ENCODE data around the gene MARCHF10. TPM values are rescaled to one million over a fixed set of nuclear protein-coding genes. Genes with fewer than 3 reads are reported as not detected.

The MARCHF10 gene
- total RNA-seq, 1 donor from 2014 or later = 0.25 TPM

- Histone ChIP-seq H3K4me3 (no peak overlapping the region), H3K9me3 (no peaks in the 10 kb centered on the region), H3K36me3 (peaks cover 0 to 20% of the 10 kb centered on the region in 2 donors), H3K27ac (no peak overlapping the region), H3K4me1 (peaks cover 16% of the 10 kb centered on the region), H3K27me3 (no peaks in the 10 kb centered on the region)
- intact Hi-C loops (cut with DNase I) = no loop called here
- DNase-seq (ENCODE audit: extremely low spot score in 2 of 2) = peak in 1 of 2 donors; percentile 85
- TF ChIP-seq CTCF (IDR thresholded peaks at IDR 0.05) = no peak
- TF ChIP-seq POLR2AphosphoS5 (IDR thresholded peaks at IDR 0.05; ENCODE audit: insufficient read depth in 1 of 2, low read depth in 1 of 2) = no peak
- no peak for TF ChIP-seq POLR2A (IDR thresholded peaks at IDR 0.05)
Measured at GRCh38 chr17:62666801-62667591, 141.1 kb downstream of the MARCHF10 start.

- Histone ChIP-seq H3K27me3 (no peaks in the 10 kb centered on the region), H3K4me3 (no peak overlapping the region), H3K9me3 (no peaks in the 10 kb centered on the region), H3K4me1 (peaks cover 8% of the 10 kb centered on the region), H3K36me3 (peaks cover 0 to 20% of the 10 kb centered on the region in 2 donors), H3K27ac (no peak overlapping the region)
- peak in 1 of 2 donors; percentile 81 for DNase-seq (ENCODE audit: extremely low spot score in 2 of 2)
- TF ChIP-seq CTCF (IDR thresholded peaks at IDR 0.05) (no peak), POLR2A (IDR thresholded peaks at IDR 0.05) (no peak), POLR2AphosphoS5 (IDR thresholded peaks at IDR 0.05; ENCODE audit: insufficient read depth in 1 of 2, low read depth in 1 of 2) (no peak)
- intact Hi-C loops (cut with DNase I) = no loop called here
Measured at GRCh38 chr17:62666061-62666800, 141.9 kb downstream of the MARCHF10 start.

- H3K27ac ChIP-seq = no peak overlapping the region
- peaks cover 5% of the 10 kb centered on the region for H3K9me3 ChIP-seq
- peak in 1 of 2 donors; percentile 82 for DNase-seq (ENCODE audit: extremely low spot score in 2 of 2)
- no peak overlapping the region for H3K4me3 ChIP-seq
- peaks cover 8% of the 10 kb centered on the region for H3K4me1 ChIP-seq
- H3K27me3 ChIP-seq = no peaks in the 10 kb centered on the region
- TF ChIP-seq POLR2AphosphoS5 (IDR thresholded peaks at IDR 0.05; ENCODE audit: insufficient read depth in 1 of 2, low read depth in 1 of 2) = no peak
- TF ChIP-seq POLR2A (IDR thresholded peaks at IDR 0.05) = no peak
- no peak for TF ChIP-seq CTCF (IDR thresholded peaks at IDR 0.05)
- H3K36me3 ChIP-seq = peaks cover 0 to 20% of the 10 kb centered on the region in 2 donors
- intact Hi-C loops (cut with DNase I) = no loop called here
Measured at GRCh38 chr17:62665599-62665998, 142.5 kb downstream of the MARCHF10 start.

- TF ChIP-seq POLR2A (IDR thresholded peaks at IDR 0.05) (no peak), CTCF (IDR thresholded peaks at IDR 0.05) (no peak), POLR2AphosphoS5 (IDR thresholded peaks at IDR 0.05; ENCODE audit: insufficient read depth in 1 of 2, low read depth in 1 of 2) (no peak)
- no peak overlapping the region for H3K4me3 ChIP-seq
- no peak overlapping the region for H3K27ac ChIP-seq
- peaks cover 5% of the 10 kb centered on the region for H3K9me3 ChIP-seq
- peaks cover 8% of the 10 kb centered on the region for H3K4me1 ChIP-seq
- H3K36me3 ChIP-seq = peaks cover 0 to 20% of the 10 kb centered on the region in 2 donors
- no peaks in the 10 kb centered on the region for H3K27me3 ChIP-seq
- intact Hi-C loops (cut with DNase I) = no loop called here
- DNase-seq (ENCODE audit: extremely low spot score in 2 of 2) = peak in 1 of 2 donors; percentile 83
Measured at GRCh38 chr17:62664336-62665120, 143.6 kb downstream of the MARCHF10 start.

All from vagina (tissue), 2 donors.